ENCODE results near the gene SLC25A12.

The SLC25A12 gene

GRCh38 chr2:171837736-171838135, 56.3 kb downstream of the SLC25A12 start:
- Histone ChIP-seq H3K18ac (ENCODE audit: low read depth in 1 of 2, low read length in 2 of 2) (no peak overlapping the region), H2AFZ (ENCODE audit: low read depth, low read length) (no peak overlapping the region), H3K4me3 (ENCODE audit: insufficient read depth in 1 of 2, low read depth in 1 of 2, low read length in 2 of 2) (no peak overlapping the region), H3K9me3 (ENCODE audit: control insufficient read depth, low read length) (peaks cover 6% of the 10 kb centered on the region), H3K4ac (ENCODE audit: low read depth in 1 of 2, low read length in 2 of 2) (no peak overlapping the region), H2AK5ac (ENCODE audit: low read length, severe bottlenecking) (no peak overlapping the region), H3K36me3 (ENCODE audit: control insufficient read depth in 1 of 2, insufficient read depth in 2 of 2, low read depth in 1 of 2, low read length in 2 of 2) (peaks cover 16 to 55% of the 10 kb centered on the region in 2 experiments), H3K4me1 (ENCODE audit: control insufficient read depth, insufficient read depth, low read depth, low read length) (no peaks in the 10 kb centered on the region), H2BK120ac (ENCODE audit: low read depth, low read length) (no peak overlapping the region), H3K23ac (ENCODE audit: low read length in 2 of 2) (no peak overlapping the region), H2BK5ac (ENCODE audit: low read depth, low read length, poor library complexity, severe bottlenecking) (no peak overlapping the region), H4K91ac (ENCODE audit: low read length) (no peak overlapping the region), H3K14ac (ENCODE audit: low read length in 2 of 2) (no peak overlapping the region), H3K27ac (ENCODE audit: low read length, poor library complexity, severe bottlenecking) (no peak overlapping the region), H3K27me3 (ENCODE audit: control insufficient read depth in 1 of 2, insufficient read depth in 1 of 2, low read length in 2 of 2) (no peaks in the 10 kb centered on the region), H3K9ac (ENCODE audit: low read length) (no peak overlapping the region), H4K8ac (ENCODE audit: low read length) (no peak overlapping the region), H3K4me2 (ENCODE audit: low read length, poor library complexity, severe bottlenecking) (no peak overlapping the region), H2BK15ac (ENCODE audit: low read depth, poor library complexity, severe bottlenecking) (no peak overlapping the region), H2BK12ac (ENCODE audit: low read length in 2 of 2) (no peak overlapping the region), H3K79me1 (replicated peaks; ENCODE audit: low read length, poor library complexity, severe bottlenecking) (no peaks in the 10 kb centered on the region)
- 0% methylated on average over 1 of the region's 2 CpGs for WGBS
- no peak for DNase-seq

GRCh38 chr2:171836146-171836910, 57.7 kb downstream of the SLC25A12 start:
- H3K79me1 ChIP-seq (replicated peaks; ENCODE audit: low read length, poor library complexity, severe bottlenecking) = no peaks in the 10 kb centered on the region
- no peaks in the 10 kb centered on the region for H3K27me3 ChIP-seq (ENCODE audit: control insufficient read depth in 1 of 2, insufficient read depth in 1 of 2, low read length in 2 of 2)
- H3K27ac ChIP-seq (ENCODE audit: low read length, poor library complexity, severe bottlenecking) = no peak overlapping the region
- no peak overlapping the region for H3K4me3 ChIP-seq (ENCODE audit: insufficient read depth in 1 of 2, low read depth in 1 of 2, low read length in 2 of 2)
- no peak overlapping the region for H3K14ac ChIP-seq (ENCODE audit: low read length in 2 of 2)
- H3K4ac ChIP-seq (ENCODE audit: low read depth in 1 of 2, low read length in 2 of 2) = no peak overlapping the region
- no peak overlapping the region for H2AFZ ChIP-seq (ENCODE audit: low read depth, low read length)
- no peak overlapping the region for H2BK15ac ChIP-seq (ENCODE audit: low read depth, poor library complexity, severe bottlenecking)
- H3K9ac ChIP-seq (ENCODE audit: low read length) = no peak overlapping the region
- peaks cover 20% of the 10 kb centered on the region for H3K9me3 ChIP-seq (ENCODE audit: control insufficient read depth, low read length)
- peaks cover 21 to 61% of the 10 kb centered on the region in 2 experiments for H3K36me3 ChIP-seq (ENCODE audit: control insufficient read depth in 1 of 2, insufficient read depth in 2 of 2, low read depth in 1 of 2, low read length in 2 of 2)
- no peak for DNase-seq
- H4K91ac ChIP-seq (ENCODE audit: low read length) = no peak overlapping the region
- no peak overlapping the region for H2AK5ac ChIP-seq (ENCODE audit: low read length, severe bottlenecking)
- no peak overlapping the region for H2BK5ac ChIP-seq (ENCODE audit: low read depth, low read length, poor library complexity, severe bottlenecking)
- no peak overlapping the region for H3K23ac ChIP-seq (ENCODE audit: low read length in 2 of 2)
- H4K8ac ChIP-seq (ENCODE audit: low read length) = no peak overlapping the region
- H3K4me1 ChIP-seq (ENCODE audit: control insufficient read depth, insufficient read depth, low read depth, low read length) = no peaks in the 10 kb centered on the region
- no peak overlapping the region for H3K4me2 ChIP-seq (ENCODE audit: low read length, poor library complexity, severe bottlenecking)
- H3K18ac ChIP-seq (ENCODE audit: low read depth in 1 of 2, low read length in 2 of 2) = no peak overlapping the region
- no peak overlapping the region for H2BK120ac ChIP-seq (ENCODE audit: low read depth, low read length)
- WGBS = 99% methylated on average over 5 of the region's 6 CpGs
- no peak overlapping the region for H2BK12ac ChIP-seq (ENCODE audit: low read length in 2 of 2)

GRCh38 chr2:171835386-171835785, 58.7 kb downstream of the SLC25A12 start:
- H2BK15ac ChIP-seq (ENCODE audit: low read depth, poor library complexity, severe bottlenecking) = no peak overlapping the region
- H4K91ac ChIP-seq (ENCODE audit: low read length) = no peak overlapping the region
- no peaks in the 10 kb centered on the region for H3K27me3 ChIP-seq (ENCODE audit: control insufficient read depth in 1 of 2, insufficient read depth in 1 of 2, low read length in 2 of 2)
- H4K8ac ChIP-seq (ENCODE audit: low read length) = no peak overlapping the region
- H3K36me3 ChIP-seq (ENCODE audit: control insufficient read depth in 1 of 2, insufficient read depth in 2 of 2, low read depth in 1 of 2, low read length in 2 of 2) = peaks cover 22 to 65% of the 10 kb centered on the region in 2 experiments
- DNase-seq = no peak
- no peaks in the 10 kb centered on the region for H3K4me1 ChIP-seq (ENCODE audit: control insufficient read depth, insufficient read depth, low read depth, low read length)
- H3K23ac ChIP-seq (ENCODE audit: low read length in 2 of 2) = no peak overlapping the region
- no peak overlapping the region for H3K9ac ChIP-seq (ENCODE audit: low read length)
- H3K27ac ChIP-seq (ENCODE audit: low read length, poor library complexity, severe bottlenecking) = no peak overlapping the region
- no peak overlapping the region for H3K4ac ChIP-seq (ENCODE audit: low read depth in 1 of 2, low read length in 2 of 2)
- 94% methylated on average over 4 of the region's 4 CpGs for WGBS
- H3K4me2 ChIP-seq (ENCODE audit: low read length, poor library complexity, severe bottlenecking) = no peak overlapping the region
- H2AFZ ChIP-seq (ENCODE audit: low read depth, low read length) = no peak overlapping the region
- H3K4me3 ChIP-seq (ENCODE audit: insufficient read depth in 1 of 2, low read depth in 1 of 2, low read length in 2 of 2) = no peak overlapping the region
- no peak overlapping the region for H2AK5ac ChIP-seq (ENCODE audit: low read length, severe bottlenecking)
- H3K14ac ChIP-seq (ENCODE audit: low read length in 2 of 2) = no peak overlapping the region
- peaks cover 24% of the 10 kb centered on the region for H3K9me3 ChIP-seq (ENCODE audit: control insufficient read depth, low read length)
- no peak overlapping the region for H3K18ac ChIP-seq (ENCODE audit: low read depth in 1 of 2, low read length in 2 of 2)
- H2BK120ac ChIP-seq (ENCODE audit: low read depth, low read length) = no peak overlapping the region
- H3K79me1 ChIP-seq (replicated peaks; ENCODE audit: low read length, poor library complexity, severe bottlenecking) = no peaks in the 10 kb centered on the region
- no peak overlapping the region for H2BK5ac ChIP-seq (ENCODE audit: low read depth, low read length, poor library complexity, severe bottlenecking)
- no peak overlapping the region for H2BK12ac ChIP-seq (ENCODE audit: low read length in 2 of 2)

- Histone ChIP-seq H3K27ac (ENCODE audit: low read length, poor library complexity, severe bottlenecking) (no peak overlapping the region), H2BK120ac (ENCODE audit: low read depth, low read length) (no peak overlapping the region), H3K36me3 (ENCODE audit: control insufficient read depth in 1 of 2, insufficient read depth in 2 of 2, low read depth in 1 of 2, low read length in 2 of 2) (peaks cover 24 to 75% of the 10 kb centered on the region in 2 experiments), H4K8ac (ENCODE audit: low read length) (no peak overlapping the region), H4K91ac (ENCODE audit: low read length) (no peak overlapping the region), H2BK12ac (ENCODE audit: low read length in 2 of 2) (no peak overlapping the region), H2AK5ac (ENCODE audit: low read length, severe bottlenecking) (no peak overlapping the region), H3K4me1 (ENCODE audit: control insufficient read depth, insufficient read depth, low read depth, low read length) (no peaks in the 10 kb centered on the region), H2AFZ (ENCODE audit: low read depth, low read length) (no peak overlapping the region), H2BK15ac (ENCODE audit: low read depth, poor library complexity, severe bottlenecking) (no peak overlapping the region), H3K18ac (ENCODE audit: low read depth in 1 of 2, low read length in 2 of 2) (no peak overlapping the region), H3K27me3 (ENCODE audit: control insufficient read depth in 1 of 2, insufficient read depth in 1 of 2, low read length in 2 of 2) (no peaks in the 10 kb centered on the region), H3K4me3 (ENCODE audit: insufficient read depth in 1 of 2, low read depth in 1 of 2, low read length in 2 of 2) (no peak overlapping the region), H3K14ac (ENCODE audit: low read length in 2 of 2) (no peak overlapping the region), H3K23ac (ENCODE audit: low read length in 2 of 2) (no peak overlapping the region), H3K4me2 (ENCODE audit: low read length, poor library complexity, severe bottlenecking) (no peak overlapping the region), H2BK5ac (ENCODE audit: low read depth, low read length, poor library complexity, severe bottlenecking) (no peak overlapping the region), H3K9ac (ENCODE audit: low read length) (no peak overlapping the region), H3K9me3 (ENCODE audit: control insufficient read depth, low read length) (peaks cover 24% of the 10 kb centered on the region), H3K4ac (ENCODE audit: low read depth in 1 of 2, low read length in 2 of 2) (no peak overlapping the region), H3K79me1 (replicated peaks; ENCODE audit: low read length, poor library complexity, severe bottlenecking) (peaks cover 1% of the 10 kb centered on the region)
- DNase-seq = no peak
Measured at GRCh38 chr2:171834286-171834685, 59.8 kb downstream of the SLC25A12 start.

Data from mesenchymal stem cell (in vitro differentiated cells and primary cell).